ENCODE measurements around the gene CTU2. TPM values are rescaled to one million over a fixed set of nuclear protein-coding genes. Genes with fewer than 3 reads are reported as not detected.

Gene CTU2
- total RNA-seq, 1 donor from 2014 or later, result 13.1 TPM

GRCh38 chr16:88677721-88678120, 28.6 kb upstream of the CTU2 start:
- intact Hi-C loops (cut with micrococcal nuclease), result no loop called here
- H3K9me3 ChIP-seq (replicated peaks), result no peaks in the 10 kb centered on the region
- no peak for TF ChIP-seq CTCF (IDR thresholded peaks at IDR 0.05; ENCODE audit: borderline replicate concordance)
- no peaks in the 10 kb centered on the region for H3K36me3 ChIP-seq
- peaks cover 37% of the 10 kb centered on the region for H3K27me3 ChIP-seq (ENCODE audit: low read depth)
- no peak overlapping the region for H3K4me3 ChIP-seq
- no peak overlapping the region for H3K27ac ChIP-seq (replicated peaks)
- DNase-seq, result no peak
- H3K4me1 ChIP-seq, result peaks cover 37% of the 10 kb centered on the region

DNA sequence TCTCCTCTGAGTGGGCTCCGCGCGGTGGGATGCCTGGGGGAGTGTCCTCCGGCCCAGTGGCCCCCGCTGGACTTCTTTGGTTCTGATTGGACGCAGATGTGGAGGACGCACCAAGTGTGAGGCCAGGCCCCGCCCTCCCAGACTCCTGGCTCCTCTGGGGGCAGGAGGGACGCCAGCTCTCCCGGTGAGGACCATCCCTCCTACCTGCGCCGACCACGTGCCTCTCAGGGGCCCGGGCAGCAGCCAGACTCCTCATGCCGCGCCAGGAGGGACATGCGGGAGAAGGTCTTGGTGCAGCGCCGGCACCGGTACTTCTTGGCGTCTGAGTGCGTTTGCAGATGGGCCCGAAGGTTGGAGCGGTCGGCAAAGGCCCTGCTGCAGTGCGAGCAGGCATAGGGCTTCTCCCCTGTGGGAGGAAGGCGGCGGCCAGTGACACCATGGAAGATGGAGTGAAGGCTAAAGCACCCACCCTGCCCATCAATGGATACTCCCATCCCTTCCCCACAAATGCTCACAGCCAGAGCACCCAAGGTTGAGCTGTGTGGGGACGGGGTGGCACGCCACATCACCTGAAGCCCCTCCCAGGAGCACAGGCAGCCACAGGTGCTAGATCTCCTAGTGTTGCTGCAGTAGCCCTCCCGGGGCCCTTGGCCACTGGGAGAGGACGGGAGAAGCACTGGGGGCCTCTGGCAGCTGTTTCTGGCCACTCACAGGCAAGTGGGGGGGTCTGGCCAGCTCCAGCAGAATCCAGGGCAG, 27.9 kb upstream of the CTU2 start:
- intact Hi-C loops (cut with micrococcal nuclease), result no loop called here
- Histone ChIP-seq H3K27ac (replicated peaks) (no peak overlapping the region), H3K4me1 (peaks cover 31% of the 10 kb centered on the region), H3K9me3 (replicated peaks) (no peaks in the 10 kb centered on the region), H3K4me3 (no peak overlapping the region), H3K27me3 (ENCODE audit: low read depth) (peaks cover 44% of the 10 kb centered on the region), H3K36me3 (no peaks in the 10 kb centered on the region)
- no peak for DNase-seq
- TF ChIP-seq CTCF (IDR thresholded peaks at IDR 0.05; ENCODE audit: borderline replicate concordance), result no peak

DNA sequence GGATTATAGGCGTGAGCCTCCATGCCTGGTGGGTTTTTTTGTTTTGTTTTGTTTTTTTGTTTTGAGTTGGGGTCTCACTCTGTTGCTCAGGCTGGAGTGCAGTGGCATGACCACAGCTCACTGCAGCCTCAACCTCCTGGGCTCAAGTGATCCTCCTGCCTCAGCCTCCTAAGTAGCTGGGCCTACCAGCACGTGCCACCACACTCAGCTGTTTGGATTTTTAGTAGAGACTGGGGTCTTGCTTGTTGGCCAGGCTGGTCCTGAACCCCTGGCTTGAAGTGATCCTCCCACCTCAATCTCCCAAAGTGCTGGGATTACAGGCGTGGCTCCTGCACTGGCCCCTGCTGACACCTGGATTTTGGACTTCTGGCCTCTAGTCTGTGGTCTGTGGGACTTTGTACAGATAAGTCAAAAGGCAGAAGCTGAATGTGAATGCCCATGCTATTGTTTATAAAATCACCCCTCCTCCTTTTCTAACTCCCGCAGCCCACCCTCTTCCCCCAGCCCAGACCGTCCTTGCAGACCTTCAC, 25.7 kb upstream of the CTU2 start:
- Histone ChIP-seq H3K4me3 (no peak overlapping the region), H3K27ac (replicated peaks) (no peak overlapping the region), H3K36me3 (no peaks in the 10 kb centered on the region), H3K4me1 (peaks cover 21% of the 10 kb centered on the region), H3K9me3 (replicated peaks) (no peaks in the 10 kb centered on the region), H3K27me3 (ENCODE audit: low read depth) (peaks cover 66% of the 10 kb centered on the region)
- TF ChIP-seq CTCF (IDR thresholded peaks at IDR 0.05; ENCODE audit: borderline replicate concordance), result no peak
- intact Hi-C loops (cut with micrococcal nuclease), result no loop called here
- no peak for DNase-seq

DNA sequence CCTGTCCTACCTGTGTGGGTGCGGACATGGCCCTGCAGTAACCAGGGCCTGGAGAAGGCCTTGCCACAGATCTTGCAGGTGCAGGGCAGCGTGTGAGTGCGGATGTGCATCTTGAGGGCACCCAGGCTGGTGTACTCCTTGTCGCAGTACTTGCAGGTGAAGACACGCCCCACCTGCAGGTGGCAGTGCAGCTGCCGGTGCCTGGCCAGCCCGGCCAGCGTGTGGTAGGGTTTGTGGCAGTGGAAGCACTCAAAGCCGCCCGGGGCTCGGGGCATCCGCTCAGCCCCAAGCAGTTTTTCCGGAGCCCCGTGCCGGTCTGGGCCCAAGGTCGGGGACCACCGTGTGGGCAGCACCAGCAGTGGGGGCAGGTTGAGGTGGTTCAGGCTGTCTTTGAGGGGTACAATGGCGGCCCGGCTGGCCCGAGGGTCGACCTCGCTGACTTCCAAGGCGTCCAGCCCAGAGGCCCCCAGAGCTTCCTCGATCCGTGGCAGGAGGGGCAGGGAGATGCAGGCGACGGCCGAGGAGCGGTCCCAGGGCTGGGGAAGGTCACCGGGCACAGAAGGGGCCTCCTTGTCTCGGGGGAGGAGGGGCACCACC, 25.1 kb upstream of the CTU2 start:
- peak; percentile 16 for TF ChIP-seq CTCF (IDR thresholded peaks at IDR 0.05; ENCODE audit: borderline replicate concordance)
- no peaks in the 10 kb centered on the region for H3K36me3 ChIP-seq
- no peak for DNase-seq
- H3K27ac ChIP-seq (replicated peaks), result no peak overlapping the region
- H3K9me3 ChIP-seq (replicated peaks), result no peaks in the 10 kb centered on the region
- H3K4me1 ChIP-seq, result peaks cover 24% of the 10 kb centered on the region
- peaks cover 71% of the 10 kb centered on the region for H3K27me3 ChIP-seq (ENCODE audit: low read depth)
- no peak overlapping the region for H3K4me3 ChIP-seq
- intact Hi-C loops (cut with micrococcal nuclease), result no loop called here

- Histone ChIP-seq H3K4me1 (peaks cover 28% of the 10 kb centered on the region), H3K27me3 (ENCODE audit: low read depth) (peaks cover 78% of the 10 kb centered on the region), H3K36me3 (no peaks in the 10 kb centered on the region), H3K9me3 (replicated peaks) (no peaks in the 10 kb centered on the region), H3K27ac (replicated peaks) (peak overlapping the region; percentile 27), H3K4me3 (no peak overlapping the region)
- TF ChIP-seq CTCF (IDR thresholded peaks at IDR 0.05; ENCODE audit: borderline replicate concordance), result no peak
- intact Hi-C loops (cut with micrococcal nuclease), result no loop called here
- DNase-seq, result peak; percentile 55
These were observed 24.4 kb upstream of the CTU2 start for GRCh38 chr16:88681709-88682451.

All from left ventricle myocardium inferior (tissue), 1 donor.